ENCODE data around the gene PDE4D. TPM values are rescaled to one million over a fixed set of nuclear protein-coding genes. Genes with fewer than 3 reads are reported as not detected.

Gene PDE4D
- total and polyA plus RNA-seq, 2 donors (not counting 3 experiments of a cell fraction or from before 2014, with no cell fraction given) = 34.5 to 51.2 TPM

DNA sequence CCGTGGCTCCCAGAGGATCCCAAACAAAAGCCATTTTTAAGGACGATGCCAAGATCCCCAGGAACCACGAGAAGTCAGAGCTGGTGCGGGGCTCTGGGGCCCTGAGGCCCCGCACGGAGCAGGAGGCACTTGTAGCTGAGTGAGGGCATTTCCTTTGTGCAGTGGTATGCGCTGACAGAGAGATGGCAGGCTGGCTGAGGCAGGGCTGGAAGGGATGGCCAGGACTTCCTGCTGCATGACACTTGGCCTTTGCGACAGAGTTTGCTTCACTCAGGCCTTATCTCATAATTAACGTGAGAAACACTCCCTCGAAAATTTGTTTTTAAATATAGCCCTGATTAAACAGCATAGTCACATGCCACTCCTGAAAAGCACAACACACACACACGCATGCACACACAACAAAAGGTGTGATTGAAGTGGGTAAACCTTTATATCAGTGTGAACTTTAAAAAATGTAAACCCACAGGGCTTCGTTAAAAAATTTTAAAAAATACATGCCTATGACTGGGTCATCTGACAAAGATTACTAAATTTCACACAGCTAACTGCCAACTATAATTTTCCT, 536.6 kb downstream of the PDE4D start:
- Histone ChIP-seq H3K27me3 (ENCODE audit: control insufficient read depth in 2 of 2, insufficient read depth in 2 of 2, low read length in 2 of 2) (no peaks in the 10 kb centered on the region), H3K9me1 (replicated peaks; ENCODE audit: control insufficient read depth, extremely low read depth, insufficient read depth, low read length) (no peaks in the 10 kb centered on the region), H3K4me2 (ENCODE audit: insufficient read depth, low read length) (no peak overlapping the region), H3K27ac (ENCODE audit: insufficient read depth, low read depth, low read length) (no peak overlapping the region), H4K20me1 (replicated peaks; ENCODE audit: control insufficient read depth, extremely low read depth, insufficient read depth, low read length) (no peaks in the 10 kb centered on the region), H3K4me1 (ENCODE audit: control insufficient read depth, extremely low read depth, insufficient read depth, low read length) (peaks cover 11% of the 10 kb centered on the region), H3K9ac (replicated peaks; ENCODE audit: extremely low read depth, insufficient read depth, low read length) (no peak overlapping the region), H2AFZ (ENCODE audit: low read depth, low read length) (no peak overlapping the region), H3K9me3 (replicated peaks; ENCODE audit: control insufficient read depth, insufficient read depth, low read length) (no peaks in the 10 kb centered on the region), H3K36me3 (ENCODE audit: control insufficient read depth in 2 of 2, extremely low read depth in 1 of 2, insufficient read depth in 2 of 2, low read length in 2 of 2) (no peaks in the 10 kb centered on the region), H3K4me3 (replicated peaks in 1 of 3; ENCODE audit: insufficient read depth in 1 of 3, low read depth in 1 of 3, low read length in 3 of 3) (no peak overlapping the region), H3K79me2 (ENCODE audit: control insufficient read depth, insufficient read depth, low read length) (no peaks in the 10 kb centered on the region)
- intact Hi-C loops (cut with micrococcal nuclease) (loop anchor here (5.0 kb wide), 1 partner anchor 60 kb away; no protein-coding TSS in a partner anchor), dilution Hi-C loops (cut with MboI; ENCODE audit: extremely low pct_ligation_motif_present, low sequenced_read_pairs) (no loop called here)
- no peak for FAIRE-seq
- ChIA-PET POLR2A (no interaction called here), CTCF (interaction anchor here (1.2 to 3.7 kb wide), 3 partner anchors 10 to 29 kb away, joined by 5 to 27 read pairs (median 19); no protein-coding TSS in a partner anchor)
- no peak for TF ChIP-seq FOS (IDR thresholded peaks at IDR 0.05; ENCODE audit: borderline replicate concordance, insufficient read depth, low read length)
- TF ChIP-seq EZH2 (IDR thresholded peaks at IDR 0.05; ENCODE audit: borderline replicate concordance, low read depth, low read length, severe bottlenecking) = no peak
- no peak for TF ChIP-seq MAX (IDR thresholded peaks at IDR 0.05; ENCODE audit: insufficient read depth, insufficient read length)
- TF ChIP-seq GATA2 (IDR thresholded peaks at IDR 0.05; ENCODE audit: insufficient read depth, insufficient read length, low read depth, low read length) = no peak
- TF ChIP-seq JUN (IDR thresholded peaks at IDR 0.05; ENCODE audit: borderline replicate concordance, insufficient read depth, insufficient read length, low read depth) = no peak
- no peak for TF ChIP-seq POLR2AphosphoS5 (IDR thresholded peaks at IDR 0.05; ENCODE audit: insufficient read depth, low read depth, low read length)
- TF ChIP-seq, protein P1, sequence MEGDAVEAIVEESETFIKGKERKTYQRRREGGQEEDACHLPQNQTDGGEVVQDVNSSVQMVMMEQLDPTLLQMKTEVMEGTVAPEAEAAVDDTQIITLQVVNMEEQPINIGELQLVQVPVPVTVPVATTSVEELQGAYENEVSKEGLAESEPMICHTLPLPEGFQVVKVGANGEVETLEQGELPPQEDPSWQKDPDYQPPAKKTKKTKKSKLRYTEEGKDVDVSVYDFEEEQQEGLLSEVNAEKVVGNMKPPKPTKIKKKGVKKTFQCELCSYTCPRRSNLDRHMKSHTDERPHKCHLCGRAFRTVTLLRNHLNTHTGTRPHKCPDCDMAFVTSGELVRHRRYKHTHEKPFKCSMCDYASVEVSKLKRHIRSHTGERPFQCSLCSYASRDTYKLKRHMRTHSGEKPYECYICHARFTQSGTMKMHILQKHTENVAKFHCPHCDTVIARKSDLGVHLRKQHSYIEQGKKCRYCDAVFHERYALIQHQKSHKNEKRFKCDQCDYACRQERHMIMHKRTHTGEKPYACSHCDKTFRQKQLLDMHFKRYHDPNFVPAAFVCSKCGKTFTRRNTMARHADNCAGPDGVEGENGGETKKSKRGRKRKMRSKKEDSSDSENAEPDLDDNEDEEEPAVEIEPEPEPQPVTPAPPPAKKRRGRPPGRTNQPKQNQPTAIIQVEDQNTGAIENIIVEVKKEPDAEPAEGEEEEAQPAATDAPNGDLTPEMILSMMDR (IDR thresholded peaks at IDR 0.05; ENCODE audit: extremely low read depth in 1 of 2, insufficient read depth in 1 of 2, low read depth in 1 of 2, low read length in 2 of 2) = no peak
- TF ChIP-seq POLR2A (IDR thresholded peaks at IDR 0.05; ENCODE audit: low read depth, low read length) = no peak
- TF ChIP-seq MYC (IDR thresholded peaks at IDR 0.05; ENCODE audit: low read depth, low read length) = no peak
- no peak for DNase-seq (ENCODE audit: low read depth, low spot score)
- BruUV-seq (replicated peaks) = no TSS peak

Data from endothelial cell of umbilical vein (primary cell).